ENCODE data around the gene PRKAG2. TPM values are rescaled to one million over a fixed set of nuclear protein-coding genes. Genes with fewer than 3 reads are reported as not detected.

Gene PRKAG2
- total and polyA plus RNA-seq, 2 of the 13 experiments (the other 11 are each of a cell fraction or from before 2014, with no cell fraction given) = 0.90 to 1.3 TPM

- H3K9me3 ChIP-seq (ENCODE audit: low read length) = no peaks in the 10 kb centered on the region
- DNase-seq (ENCODE audit: low spot score) (no peak), FAIRE-seq (no peak), ATAC-seq (no peak)
- no peaks in the 10 kb centered on the region for H3K36me3 ChIP-seq (replicated peaks in 1 of 2; ENCODE audit: control insufficient read depth in 1 of 2, insufficient read depth in 2 of 2, low read length in 2 of 2)
- in situ Hi-C loops (cut with HindIII; ENCODE audit: extremely low pct_ligation_motif_present, low pct_unique_long_range_greater_than_20kb) = no loop called here
- H3K27ac ChIP-seq (ENCODE audit: extremely low read length, insufficient read depth, low read length) = no peak overlapping the region
- intact Hi-C loops (cut with micrococcal nuclease; ENCODE audit: unreplicated experiment) = no loop called here
- 14% methylated on average over 6 of the region's 9 CpGs for WGBS (ENCODE audit: low lambda C conversion rate)
- H3K79me2 ChIP-seq (ENCODE audit: insufficient read depth, low read length) = no peaks in the 10 kb centered on the region
- no peak overlapping the region for H3K4me2 ChIP-seq (ENCODE audit: low read depth, low read length)
- no TSS peak for BruUV-seq (replicated peaks)
- no peak overlapping the region for H2AFZ ChIP-seq (ENCODE audit: low read length)
- H4K20me1 ChIP-seq (ENCODE audit: insufficient read depth, low read length) = no peaks in the 10 kb centered on the region
- no peak for TF ChIP-seq ATAD3A (CRISPR knock-in tag; IDR thresholded peaks at IDR 0.05)
- no peak for TF ChIP-seq ZBTB38 (CRISPR knock-in tag; IDR thresholded peaks at IDR 0.05)
- TF ChIP-seq ZNF12 (CRISPR knock-in tag; IDR thresholded peaks at IDR 0.05) = no peak
- no peak for TF ChIP-seq MXD1 (CRISPR knock-in tag; IDR thresholded peaks at IDR 0.05)
- no peak for TF ChIP-seq ZFP91 (CRISPR knock-in tag; IDR thresholded peaks at IDR 0.05; ENCODE audit: borderline replicate concordance)
- no peak for TF ChIP-seq ZNF614 (CRISPR knock-in tag; IDR thresholded peaks at IDR 0.05; ENCODE audit: borderline replicate concordance)
- no peak for TF ChIP-seq PHF21A (CRISPR knock-in tag; IDR thresholded peaks at IDR 0.05)
- TF ChIP-seq TARDBP (CRISPR knock-in tag; IDR thresholded peaks at IDR 0.05) = no peak
- no peak for TF ChIP-seq HMGA1 (CRISPR knock-in tag; conservative IDR thresholded peaks at IDR 0.05)
- no peak for TF ChIP-seq FIP1L1 (IDR thresholded peaks at IDR 0.05; ENCODE audit: borderline replicate concordance, insufficient read depth, low read depth, low read length)
- TF ChIP-seq ATF5 (CRISPR knock-in tag; IDR thresholded peaks at IDR 0.05; ENCODE audit: low read depth) = no peak
- no peak for TF ChIP-seq STAG1 (CRISPR knock-in tag; IDR thresholded peaks at IDR 0.05)
- no peak for TF ChIP-seq PCBP1 (IDR thresholded peaks at IDR 0.05; ENCODE audit: borderline replicate concordance, low read depth, low read length)
- TF ChIP-seq, protein P1, sequence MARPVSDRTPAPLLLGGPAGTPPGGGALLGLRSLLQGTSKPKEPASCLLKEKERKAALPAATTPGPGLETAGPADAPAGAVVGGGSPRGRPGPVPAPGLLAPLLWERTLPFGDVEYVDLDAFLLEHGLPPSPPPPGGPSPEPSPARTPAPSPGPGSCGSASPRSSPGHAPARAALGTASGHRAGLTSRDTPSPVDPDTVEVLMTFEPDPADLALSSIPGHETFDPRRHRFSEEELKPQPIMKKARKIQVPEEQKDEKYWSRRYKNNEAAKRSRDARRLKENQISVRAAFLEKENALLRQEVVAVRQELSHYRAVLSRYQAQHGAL (CRISPR knock-in tag; IDR thresholded peaks at IDR 0.05; ENCODE audit: not compliant biosample characterization) = no peak
- TF ChIP-seq ZNF691 (CRISPR knock-in tag; IDR thresholded peaks at IDR 0.05; ENCODE audit: borderline replicate concordance, low read depth) = no peak
- no peak for TF ChIP-seq HOXD1 (CRISPR knock-in tag; IDR thresholded peaks at IDR 0.05)
- H3K9ac ChIP-seq (ENCODE audit: insufficient read depth, low read depth, low read length) = no peak overlapping the region
- POLR2A ChIA-PET = no interaction called here
- peaks cover 17% of the 10 kb centered on the region; the same call in 1 of the 2 replicates for H3K4me1 ChIP-seq (ENCODE audit: insufficient read depth, low read length)
- CTCF ChIA-PET (ENCODE audit: low intra/inter-chr PET ratio, low total read pairs) = no interaction called here
- H3K27me3 ChIP-seq (ENCODE audit: control insufficient read depth in 1 of 2, insufficient read depth in 2 of 2, low read length in 2 of 2) = peaks cover 1 to 43% of the 10 kb centered on the region in 2 experiments; a peak in 3 of 5 replicates
- no peak overlapping the region for H3K4me3 ChIP-seq (replicated peaks in 1 of 3; ENCODE audit: insufficient read depth in 1 of 3, low read depth in 2 of 3, low read length in 3 of 3)
Observed at GRCh38 chr7:151893405-151893923, 16.5 kb upstream of the PRKAG2 start.
